ENCODE data around the gene LYPD6. TPM values are rescaled to one million over a fixed set of nuclear protein-coding genes. Genes with fewer than 3 reads are reported as not detected.

LYPD6 gene
- total and polyA plus RNA-seq, 2 donors from 2014 or later = 1.1 to 2.2 TPM

DNA sequence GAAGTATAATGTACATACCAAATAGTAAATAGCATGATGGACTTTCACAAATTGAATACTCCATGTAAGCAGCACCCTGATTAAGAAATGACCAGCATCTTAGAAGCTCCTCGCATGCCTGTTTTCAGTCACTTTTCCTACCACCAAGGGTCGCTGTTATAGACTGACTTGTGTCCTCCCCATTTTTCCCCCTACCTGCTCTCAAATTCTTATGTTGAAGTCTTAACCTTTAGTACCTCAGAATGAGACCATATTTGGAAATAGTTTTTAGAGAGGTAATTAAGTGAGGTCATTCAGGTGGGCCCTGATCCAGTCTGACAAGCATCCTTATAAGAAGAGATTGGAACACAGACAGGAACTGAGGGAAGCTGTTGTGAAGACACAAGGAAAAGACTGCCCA is 125.9 kb downstream of the LYPD6 start:
- TF ChIP-seq, protein P1, sequence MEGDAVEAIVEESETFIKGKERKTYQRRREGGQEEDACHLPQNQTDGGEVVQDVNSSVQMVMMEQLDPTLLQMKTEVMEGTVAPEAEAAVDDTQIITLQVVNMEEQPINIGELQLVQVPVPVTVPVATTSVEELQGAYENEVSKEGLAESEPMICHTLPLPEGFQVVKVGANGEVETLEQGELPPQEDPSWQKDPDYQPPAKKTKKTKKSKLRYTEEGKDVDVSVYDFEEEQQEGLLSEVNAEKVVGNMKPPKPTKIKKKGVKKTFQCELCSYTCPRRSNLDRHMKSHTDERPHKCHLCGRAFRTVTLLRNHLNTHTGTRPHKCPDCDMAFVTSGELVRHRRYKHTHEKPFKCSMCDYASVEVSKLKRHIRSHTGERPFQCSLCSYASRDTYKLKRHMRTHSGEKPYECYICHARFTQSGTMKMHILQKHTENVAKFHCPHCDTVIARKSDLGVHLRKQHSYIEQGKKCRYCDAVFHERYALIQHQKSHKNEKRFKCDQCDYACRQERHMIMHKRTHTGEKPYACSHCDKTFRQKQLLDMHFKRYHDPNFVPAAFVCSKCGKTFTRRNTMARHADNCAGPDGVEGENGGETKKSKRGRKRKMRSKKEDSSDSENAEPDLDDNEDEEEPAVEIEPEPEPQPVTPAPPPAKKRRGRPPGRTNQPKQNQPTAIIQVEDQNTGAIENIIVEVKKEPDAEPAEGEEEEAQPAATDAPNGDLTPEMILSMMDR (IDR thresholded peaks at IDR 0.05; ENCODE audit: borderline replicate concordance, extremely low read depth, insufficient read depth) = no peak
- DNase-seq = no peak
- H3K9ac ChIP-seq (ENCODE audit: low read length in 3 of 3) = no peak overlapping the region
- H3K36me3 ChIP-seq (ENCODE audit: control insufficient read depth in 2 of 3, insufficient read depth in 3 of 3, low read length in 3 of 3) = no peaks in the 10 kb centered on the region
- intact Hi-C loops (cut with DNase I) = no loop called here
- H3K27ac ChIP-seq (ENCODE audit: low read depth in 2 of 2, low read length in 2 of 2) = no peak overlapping the region
- FAIRE-seq = no peak
- peaks cover 0 to 3% (median 0%) of the 10 kb centered on the region in 3 donors for H3K9me3 ChIP-seq (ENCODE audit: control insufficient read depth in 2 of 3, insufficient read depth in 1 of 3, low read length in 3 of 3)
- no peak overlapping the region for H3K4me3 ChIP-seq (ENCODE audit: low read length in 3 of 3)
- H3K4me1 ChIP-seq (ENCODE audit: control insufficient read depth in 2 of 3, insufficient read depth in 2 of 3, low read depth in 1 of 3, low read length in 3 of 3) = no peaks in the 10 kb centered on the region
- H3K27me3 ChIP-seq (ENCODE audit: control insufficient read depth, insufficient read depth, low read length) = no peaks in the 10 kb centered on the region

DNA sequence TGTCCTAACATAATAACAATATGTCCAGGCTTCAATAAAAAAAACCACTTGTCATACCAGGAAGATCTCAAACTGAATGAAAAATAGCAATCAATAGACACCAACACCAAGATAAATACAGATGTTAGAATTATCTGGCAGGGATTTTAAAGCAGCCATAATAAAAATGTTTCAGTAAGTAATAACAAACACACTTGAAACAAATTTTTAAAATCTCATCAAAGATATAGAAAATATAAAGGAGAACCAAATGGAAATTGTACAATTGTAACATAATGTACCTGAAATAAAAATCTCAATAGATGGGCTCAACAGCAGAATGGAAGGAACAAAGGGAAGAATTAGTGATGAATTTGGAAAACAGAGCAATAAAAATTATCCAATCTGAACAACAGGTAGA is 128.1 kb downstream of the LYPD6 start:
- intact Hi-C loops (cut with DNase I) = no loop called here
- TF ChIP-seq, protein P1 (IDR thresholded peaks at IDR 0.05; ENCODE audit: borderline replicate concordance, extremely low read depth, insufficient read depth) = no peak
- FAIRE-seq = no peak

GRCh38 chr2:149463328-149464002 is 133.1 kb downstream of the LYPD6 start:
- Histone ChIP-seq H3K4me1 (ENCODE audit: control insufficient read depth in 2 of 3, insufficient read depth in 2 of 3, low read depth in 1 of 3, low read length in 3 of 3) (no peaks in the 10 kb centered on the region), H3K9me3 (ENCODE audit: control insufficient read depth in 2 of 3, insufficient read depth in 1 of 3, low read length in 3 of 3) (no peaks in the 10 kb centered on the region), H3K9ac (ENCODE audit: low read length in 3 of 3) (no peak overlapping the region), H3K27ac (ENCODE audit: low read depth in 2 of 2, low read length in 2 of 2) (no peak overlapping the region), H3K36me3 (ENCODE audit: control insufficient read depth in 2 of 3, insufficient read depth in 3 of 3, low read length in 3 of 3) (no peaks in the 10 kb centered on the region), H3K27me3 (ENCODE audit: control insufficient read depth, insufficient read depth, low read length) (no peaks in the 10 kb centered on the region), H3K4me3 (ENCODE audit: low read length in 3 of 3) (no peak overlapping the region)
- DNase-seq (no peak), FAIRE-seq (no peak)
- intact Hi-C loops (cut with DNase I) = no loop called here
- TF ChIP-seq, protein P1 (IDR thresholded peaks at IDR 0.05; ENCODE audit: borderline replicate concordance, extremely low read depth, insufficient read depth) = no peak

More for the DNA sequence above, 128.1 kb downstream of the LYPD6 start:
- H3K36me3 ChIP-seq (ENCODE audit: control insufficient read depth in 2 of 3, insufficient read depth in 3 of 3, low read length in 3 of 3) = no peaks in the 10 kb centered on the region
- H3K4me3 ChIP-seq (ENCODE audit: low read length in 3 of 3) = no peak overlapping the region
- no peaks in the 10 kb centered on the region for H3K27me3 ChIP-seq (ENCODE audit: control insufficient read depth, insufficient read depth, low read length)
- DNase-seq = no peak
- H3K9ac ChIP-seq (ENCODE audit: low read length in 3 of 3) = no peak overlapping the region
- peaks cover 0 to 3% (median 0%) of the 10 kb centered on the region in 3 donors for H3K9me3 ChIP-seq (ENCODE audit: control insufficient read depth in 2 of 3, insufficient read depth in 1 of 3, low read length in 3 of 3)
- no peak overlapping the region for H3K27ac ChIP-seq (ENCODE audit: low read depth in 2 of 2, low read length in 2 of 2)
- no peaks in the 10 kb centered on the region for H3K4me1 ChIP-seq (ENCODE audit: control insufficient read depth in 2 of 3, insufficient read depth in 2 of 3, low read depth in 1 of 3, low read length in 3 of 3)

Measured in kidney (tissue), 14 donors.